DND-41 (cell line): ENCODE results near the gene RAB11FIP5.

Source experiments
- CTCF ChIP-seq: IDR thresholded peaks from 2 replicates; pipeline ENCODE4 v1.5.1; 2012; ENCODE audit warnings: borderline replicate concordance, low read length, moderate library complexity, mild to moderate bottlenecking; ENCODE audit not compliant: poor library complexity, severe bottlenecking; ENCODE audit errors: extremely low read depth
- EZH2 ChIP-seq: IDR thresholded peaks from 3 replicates; pipeline ENCODE4 v1.6.1; 2012; ENCODE audit warnings: borderline replicate concordance, low read depth, mild to moderate bottlenecking, moderate library complexity, low read length, inconsistent platforms; ENCODE audit not compliant: severe bottlenecking

DNA sequence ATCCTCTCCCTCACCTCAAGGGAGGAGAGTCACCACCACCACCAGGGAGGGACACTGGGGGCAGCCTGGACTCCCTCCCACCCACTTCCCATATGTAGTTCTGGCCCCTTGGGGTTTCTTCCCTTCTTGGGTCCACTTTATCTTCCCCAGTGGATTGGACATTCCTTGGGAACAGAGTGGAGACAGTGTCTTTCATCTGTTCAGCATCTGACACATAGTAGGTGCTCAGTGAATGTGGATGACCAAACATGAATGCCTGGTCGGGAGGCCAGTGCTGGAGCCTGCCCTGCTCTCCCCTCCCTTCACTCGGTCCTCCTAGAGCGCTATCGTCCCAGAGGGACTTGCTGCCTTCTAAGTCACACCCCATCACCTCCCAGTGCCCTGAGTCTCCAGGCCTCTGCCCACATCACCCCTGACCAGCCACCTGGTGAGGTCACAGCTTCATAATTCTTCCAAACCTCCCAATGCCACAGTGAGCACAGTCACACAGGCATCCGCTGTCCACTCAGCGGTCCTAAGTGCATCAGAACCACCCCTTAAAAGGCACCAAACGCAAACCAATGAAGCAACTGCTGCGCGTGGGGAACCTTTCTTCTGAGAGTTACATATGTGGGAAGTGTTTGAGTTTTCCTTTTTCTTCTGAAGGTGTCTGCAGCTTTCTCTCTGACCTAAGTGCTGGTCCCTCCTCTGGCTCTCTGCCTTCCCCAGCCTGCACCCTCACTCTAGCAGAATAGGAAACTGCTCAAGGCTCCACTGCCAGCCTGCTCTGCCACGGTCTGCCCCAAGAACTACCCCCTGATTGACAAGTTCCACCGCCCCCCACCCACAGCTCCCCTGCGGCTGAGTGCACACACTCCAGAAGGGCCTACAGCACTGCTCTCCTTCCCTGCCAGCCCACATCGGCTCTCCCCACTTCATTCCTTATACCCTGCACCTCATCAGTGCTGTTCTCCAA is 34.0 kb downstream of the RAB11FIP5 start:
- TF ChIP-seq CTCF (no peak), EZH2 (no peak)
